ENCODE measurements around the gene CACNA2D1.

Gene CACNA2D1

DNA sequence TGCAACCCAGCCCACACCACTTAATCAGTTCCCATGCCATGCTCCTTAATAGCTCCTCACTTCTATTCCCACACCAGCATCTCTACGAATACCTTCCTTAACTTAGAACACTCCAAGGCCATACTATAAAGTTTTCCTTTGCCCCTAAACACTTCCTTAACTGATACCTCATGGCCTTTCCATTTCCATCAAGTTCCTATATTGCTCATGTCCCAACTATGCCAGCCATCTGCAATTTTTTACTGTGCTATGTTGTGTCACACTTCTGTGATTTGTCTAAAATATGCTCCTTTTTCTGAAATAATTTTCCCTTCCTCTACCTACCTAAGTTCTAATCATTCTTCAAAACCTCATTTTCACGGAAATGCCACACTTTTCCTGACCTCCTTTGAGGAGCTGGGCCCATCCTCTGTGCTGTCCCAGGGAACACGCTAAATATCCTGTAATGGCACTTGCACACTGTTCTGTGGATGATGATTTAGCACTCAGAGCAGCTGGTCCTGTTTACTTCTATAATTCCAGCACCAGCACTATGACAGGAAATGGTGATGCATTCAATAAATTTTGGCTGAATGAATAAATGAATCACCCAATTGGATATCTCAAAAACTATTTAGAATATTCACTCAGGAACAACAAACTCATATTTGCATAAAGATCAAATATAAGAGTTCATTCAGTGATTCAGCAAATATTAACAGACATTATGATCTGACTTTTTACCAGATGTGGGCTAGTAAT is 407.3 kb downstream of the CACNA2D1 start:
- Histone ChIP-seq H2BK120ac (ENCODE audit: low read depth, low read length) (no peak overlapping the region), H3K4me1 (ENCODE audit: control insufficient read depth, low read depth, low read length) (no peaks in the 10 kb centered on the region), H2BK15ac (replicated peaks; ENCODE audit: low read depth) (no peak overlapping the region), H2BK5ac (ENCODE audit: low read length) (no peak overlapping the region), H3K79me2 (ENCODE audit: control insufficient read depth, insufficient read depth, low read length) (no peaks in the 10 kb centered on the region), H3K4me2 (ENCODE audit: low read length) (no peak overlapping the region), H3K36me3 (ENCODE audit: control insufficient read depth, insufficient read depth, low read length) (no peaks in the 10 kb centered on the region), H3K27me3 (ENCODE audit: insufficient read depth, low read length, poor library complexity) (no peaks in the 10 kb centered on the region), H2AK5ac (ENCODE audit: low read length) (no peak overlapping the region), H3K18ac (ENCODE audit: low read length) (no peak overlapping the region), H3K79me1 (ENCODE audit: low read length) (no peaks in the 10 kb centered on the region), H3K4ac (ENCODE audit: low read depth, low read length) (no peak overlapping the region), H3K23ac (ENCODE audit: low read length) (no peak overlapping the region), H3K27ac (ENCODE audit: low read depth, low read length) (no peak overlapping the region), H4K8ac (ENCODE audit: low read depth, low read length) (no peak overlapping the region), H3K4me3 (ENCODE audit: low read length) (no peak overlapping the region), H3K56ac (ENCODE audit: low read length) (no peak overlapping the region), H3K9ac (ENCODE audit: low read length) (no peak overlapping the region), H4K5ac (ENCODE audit: low read length) (no peak overlapping the region)
- no peak for DNase-seq
- WGBS (ENCODE audit: extremely low coverage, insufficient coverage, low lambda C conversion rate): no CpG with 5 or more reads among the region's 3 CpGs

DNA sequence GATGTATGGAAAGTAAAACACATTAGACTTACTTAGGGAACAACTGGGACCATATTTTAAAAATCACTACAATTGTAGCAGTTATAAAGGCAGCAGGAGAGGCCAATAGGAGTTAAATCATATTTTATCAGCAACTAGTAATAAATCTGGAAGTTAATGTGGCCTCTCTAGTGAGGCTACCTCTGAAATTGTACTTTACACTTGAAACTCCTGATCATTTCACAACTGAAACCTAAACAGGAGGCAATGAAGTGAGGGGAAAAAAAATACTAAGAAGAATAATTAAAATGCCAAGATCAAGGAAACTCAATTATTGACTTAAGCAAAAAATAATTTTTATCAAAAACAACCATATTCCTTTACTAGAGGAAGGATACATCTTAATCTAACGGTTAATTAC is 408.1 kb downstream of the CACNA2D1 start:
- Histone ChIP-seq H4K5ac (ENCODE audit: low read length) (no peak overlapping the region), H2BK15ac (replicated peaks; ENCODE audit: low read depth) (no peak overlapping the region), H3K9ac (ENCODE audit: low read length) (no peak overlapping the region), H3K36me3 (ENCODE audit: control insufficient read depth, insufficient read depth, low read length) (no peaks in the 10 kb centered on the region), H2BK5ac (ENCODE audit: low read length) (no peak overlapping the region), H2AK5ac (ENCODE audit: low read length) (no peak overlapping the region), H4K8ac (ENCODE audit: low read depth, low read length) (no peak overlapping the region), H2BK120ac (ENCODE audit: low read depth, low read length) (no peak overlapping the region), H3K4me1 (ENCODE audit: control insufficient read depth, low read depth, low read length) (no peaks in the 10 kb centered on the region), H3K23ac (ENCODE audit: low read length) (no peak overlapping the region), H3K4ac (ENCODE audit: low read depth, low read length) (no peak overlapping the region), H3K27ac (ENCODE audit: low read depth, low read length) (no peak overlapping the region), H3K27me3 (ENCODE audit: insufficient read depth, low read length, poor library complexity) (no peaks in the 10 kb centered on the region), H3K79me2 (ENCODE audit: control insufficient read depth, insufficient read depth, low read length) (no peaks in the 10 kb centered on the region), H3K4me3 (ENCODE audit: low read length) (no peak overlapping the region), H3K79me1 (ENCODE audit: low read length) (no peaks in the 10 kb centered on the region), H3K56ac (ENCODE audit: low read length) (no peak overlapping the region), H3K4me2 (ENCODE audit: low read length) (no peak overlapping the region), H3K18ac (ENCODE audit: low read length) (no peak overlapping the region)
- WGBS (ENCODE audit: extremely low coverage, insufficient coverage, low lambda C conversion rate): no CpG with 5 or more reads among the region's 1 CpG
- no peak for DNase-seq

DNA sequence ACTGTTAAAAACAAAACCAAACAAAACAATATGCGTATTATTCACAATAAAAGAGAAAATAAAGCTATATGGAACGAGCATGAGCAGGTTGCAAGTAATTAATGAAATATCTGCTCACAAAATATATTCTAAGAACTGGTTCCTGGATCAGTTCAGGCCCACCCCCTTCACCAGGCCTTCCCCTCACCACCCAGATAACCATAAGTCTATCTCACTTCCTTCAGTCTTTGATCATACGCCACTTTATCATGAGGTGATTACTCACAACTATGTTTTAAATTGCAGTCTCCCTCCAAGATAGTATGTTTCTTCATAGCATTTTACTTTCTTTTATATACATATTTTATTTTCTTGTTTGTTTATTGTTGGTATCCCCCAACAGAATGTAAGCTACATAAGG is 410.7 kb downstream of the CACNA2D1 start:
- no peak overlapping the region for H2BK5ac ChIP-seq (ENCODE audit: low read length)
- no peak overlapping the region for H2BK15ac ChIP-seq (replicated peaks; ENCODE audit: low read depth)
- no peak overlapping the region for H3K4me2 ChIP-seq (ENCODE audit: low read length)
- no peak overlapping the region for H3K27ac ChIP-seq (ENCODE audit: low read depth, low read length)
- H3K9ac ChIP-seq (ENCODE audit: low read length): no peak overlapping the region
- H4K5ac ChIP-seq (ENCODE audit: low read length): no peak overlapping the region
- H3K4ac ChIP-seq (ENCODE audit: low read depth, low read length): no peak overlapping the region
- H3K56ac ChIP-seq (ENCODE audit: low read length): no peak overlapping the region
- no peak overlapping the region for H3K4me3 ChIP-seq (ENCODE audit: low read length)
- H3K23ac ChIP-seq (ENCODE audit: low read length): no peak overlapping the region
- no peak overlapping the region for H3K18ac ChIP-seq (ENCODE audit: low read length)
- no peak overlapping the region for H2BK120ac ChIP-seq (ENCODE audit: low read depth, low read length)
- H3K4me1 ChIP-seq (ENCODE audit: control insufficient read depth, low read depth, low read length): no peaks in the 10 kb centered on the region
- H3K79me1 ChIP-seq (ENCODE audit: low read length): no peaks in the 10 kb centered on the region
- DNase-seq: no peak
- H3K79me2 ChIP-seq (ENCODE audit: control insufficient read depth, insufficient read depth, low read length): no peaks in the 10 kb centered on the region
- no peak overlapping the region for H4K8ac ChIP-seq (ENCODE audit: low read depth, low read length)
- no CpG with 5 or more reads among the region's 3 CpGs for WGBS (ENCODE audit: extremely low coverage, insufficient coverage, low lambda C conversion rate)
- no peak overlapping the region for H2AK5ac ChIP-seq (ENCODE audit: low read length)
- no peaks in the 10 kb centered on the region for H3K27me3 ChIP-seq (ENCODE audit: insufficient read depth, low read length, poor library complexity)
- no peaks in the 10 kb centered on the region for H3K36me3 ChIP-seq (ENCODE audit: control insufficient read depth, insufficient read depth, low read length)

DNA sequence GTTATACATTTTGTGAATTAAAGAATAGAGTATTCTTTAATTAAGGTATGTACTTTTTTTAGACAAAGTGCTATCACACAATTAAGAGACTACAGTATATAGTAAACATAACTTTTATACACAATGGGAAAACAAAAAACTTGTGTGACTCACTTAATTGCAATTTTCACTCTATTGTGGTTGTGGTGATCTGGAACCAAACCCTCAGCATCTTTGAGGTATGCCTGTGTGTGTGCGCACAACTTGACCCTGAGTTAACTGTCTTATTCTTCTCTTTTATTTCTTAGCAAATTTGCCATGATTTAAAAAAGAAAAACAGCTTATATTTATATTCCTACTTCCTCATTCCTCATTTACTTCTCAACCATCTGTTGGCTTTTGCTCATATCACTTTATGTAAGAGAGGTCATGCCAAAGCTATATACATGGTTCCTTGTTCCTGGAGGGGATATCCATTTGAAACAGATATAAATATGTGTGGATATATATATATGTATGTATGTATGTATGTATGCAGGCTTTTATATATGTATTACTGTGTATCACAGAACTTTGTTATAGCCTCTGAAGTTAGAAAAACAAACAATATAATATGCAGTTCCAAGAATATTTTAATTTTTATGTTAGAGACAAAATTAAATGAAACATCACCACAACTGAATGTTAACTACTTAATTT is 414.2 kb downstream of the CACNA2D1 start:
- Histone ChIP-seq H3K4ac (ENCODE audit: low read depth, low read length) (no peak overlapping the region), H3K18ac (ENCODE audit: low read length) (no peak overlapping the region), H3K27me3 (ENCODE audit: insufficient read depth, low read length, poor library complexity) (no peaks in the 10 kb centered on the region), H3K79me1 (ENCODE audit: low read length) (no peaks in the 10 kb centered on the region), H4K8ac (ENCODE audit: low read depth, low read length) (no peak overlapping the region), H3K9ac (ENCODE audit: low read length) (no peak overlapping the region), H4K5ac (ENCODE audit: low read length) (no peak overlapping the region), H2BK120ac (ENCODE audit: low read depth, low read length) (no peak overlapping the region), H3K23ac (ENCODE audit: low read length) (no peak overlapping the region), H3K27ac (ENCODE audit: low read depth, low read length) (no peak overlapping the region), H2BK5ac (ENCODE audit: low read length) (no peak overlapping the region), H2AK5ac (ENCODE audit: low read length) (no peak overlapping the region), H3K4me1 (ENCODE audit: control insufficient read depth, low read depth, low read length) (no peaks in the 10 kb centered on the region), H3K4me3 (ENCODE audit: low read length) (no peak overlapping the region), H3K79me2 (ENCODE audit: control insufficient read depth, insufficient read depth, low read length) (no peaks in the 10 kb centered on the region), H3K36me3 (ENCODE audit: control insufficient read depth, insufficient read depth, low read length) (no peaks in the 10 kb centered on the region), H3K56ac (ENCODE audit: low read length) (no peak overlapping the region), H3K4me2 (ENCODE audit: low read length) (no peak overlapping the region), H2BK15ac (replicated peaks; ENCODE audit: low read depth) (no peak overlapping the region)
- no peak for DNase-seq
- WGBS (ENCODE audit: extremely low coverage, insufficient coverage, low lambda C conversion rate): no CpG with 5 or more reads among the region's 1 CpG

DNA sequence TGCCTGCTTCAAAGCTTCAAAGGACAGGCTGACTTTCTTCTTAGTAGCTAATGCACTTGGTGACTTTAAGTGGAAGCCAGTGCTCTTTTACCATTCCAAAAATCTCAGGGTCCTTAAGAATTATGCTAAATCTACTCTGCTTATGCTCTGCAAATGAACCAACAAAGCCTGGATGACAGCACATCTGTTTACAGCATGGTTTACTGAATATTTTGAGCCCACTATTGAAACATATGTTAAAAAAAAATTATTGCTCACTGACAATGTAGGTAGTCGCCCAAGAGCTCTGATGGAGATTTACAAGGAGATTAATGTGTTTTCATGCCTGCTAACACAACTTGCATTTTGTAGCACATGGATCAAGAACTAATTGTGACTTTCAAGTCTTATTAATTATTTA is 415.5 kb downstream of the CACNA2D1 start:
- Histone ChIP-seq H4K5ac (ENCODE audit: low read length) (no peak overlapping the region), H3K27me3 (ENCODE audit: insufficient read depth, low read length, poor library complexity) (no peaks in the 10 kb centered on the region), H3K79me2 (ENCODE audit: control insufficient read depth, insufficient read depth, low read length) (no peaks in the 10 kb centered on the region), H2BK120ac (ENCODE audit: low read depth, low read length) (no peak overlapping the region), H3K4ac (ENCODE audit: low read depth, low read length) (no peak overlapping the region), H2BK5ac (ENCODE audit: low read length) (no peak overlapping the region), H3K9ac (ENCODE audit: low read length) (no peak overlapping the region), H2BK15ac (replicated peaks; ENCODE audit: low read depth) (no peak overlapping the region), H3K4me2 (ENCODE audit: low read length) (no peak overlapping the region), H3K23ac (ENCODE audit: low read length) (no peak overlapping the region), H3K36me3 (ENCODE audit: control insufficient read depth, insufficient read depth, low read length) (no peaks in the 10 kb centered on the region), H3K4me1 (ENCODE audit: control insufficient read depth, low read depth, low read length) (no peaks in the 10 kb centered on the region), H3K56ac (ENCODE audit: low read length) (no peak overlapping the region), H4K8ac (ENCODE audit: low read depth, low read length) (no peak overlapping the region), H3K27ac (ENCODE audit: low read depth, low read length) (no peak overlapping the region), H3K18ac (ENCODE audit: low read length) (no peak overlapping the region), H2AK5ac (ENCODE audit: low read length) (no peak overlapping the region), H3K4me3 (ENCODE audit: low read length) (no peak overlapping the region), H3K79me1 (ENCODE audit: low read length) (no peaks in the 10 kb centered on the region)
- whole genome bisulfite sequencing (ENCODE audit: extremely low coverage, insufficient coverage, low lambda C conversion rate): no CpG with 5 or more reads among the region's 1 CpG
- no peak for DNase-seq

DNA sequence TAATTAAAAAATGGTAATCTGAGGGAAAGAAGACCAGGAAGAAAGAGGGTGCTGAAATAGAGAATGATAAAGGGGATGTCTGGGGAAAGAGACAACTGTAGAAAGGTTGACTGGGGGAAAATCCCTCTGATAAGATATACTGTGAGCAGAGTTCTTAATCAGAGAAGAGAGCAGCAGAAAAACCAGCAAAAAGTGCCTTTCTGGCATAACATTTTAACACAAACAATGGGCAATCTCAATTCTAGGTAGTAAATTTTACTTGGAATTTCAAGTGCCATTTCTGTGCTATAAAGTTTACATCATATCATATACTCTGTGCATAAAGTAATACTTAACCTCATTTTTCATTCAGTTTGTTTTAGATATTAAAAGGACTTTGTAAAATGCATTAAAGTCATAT is 421.9 kb downstream of the CACNA2D1 start:
- H3K27me3 ChIP-seq (ENCODE audit: insufficient read depth, low read length, poor library complexity): no peaks in the 10 kb centered on the region

More for the DNA sequence above, 421.9 kb downstream of the CACNA2D1 start:
- Histone ChIP-seq H2BK15ac (replicated peaks; ENCODE audit: low read depth) (no peak overlapping the region), H2BK5ac (ENCODE audit: low read length) (no peak overlapping the region), H3K27ac (ENCODE audit: low read depth, low read length) (no peak overlapping the region), H2AK5ac (ENCODE audit: low read length) (no peak overlapping the region), H4K5ac (ENCODE audit: low read length) (no peak overlapping the region), H3K23ac (ENCODE audit: low read length) (no peak overlapping the region), H3K79me2 (ENCODE audit: control insufficient read depth, insufficient read depth, low read length) (no peaks in the 10 kb centered on the region), H2BK120ac (ENCODE audit: low read depth, low read length) (no peak overlapping the region), H3K4ac (ENCODE audit: low read depth, low read length) (no peak overlapping the region), H3K56ac (ENCODE audit: low read length) (no peak overlapping the region), H4K8ac (ENCODE audit: low read depth, low read length) (no peak overlapping the region), H3K9ac (ENCODE audit: low read length) (no peak overlapping the region), H3K4me3 (ENCODE audit: low read length) (no peak overlapping the region), H3K36me3 (ENCODE audit: control insufficient read depth, insufficient read depth, low read length) (no peaks in the 10 kb centered on the region), H3K79me1 (ENCODE audit: low read length) (no peaks in the 10 kb centered on the region), H3K18ac (ENCODE audit: low read length) (no peak overlapping the region), H3K4me1 (ENCODE audit: control insufficient read depth, low read depth, low read length) (no peaks in the 10 kb centered on the region), H3K4me2 (ENCODE audit: low read length) (no peak overlapping the region)
- DNase-seq: no peak
